HepG2 (cell line): ENCODE results near the gene LRRC32. TPM values are rescaled to one million over a fixed set of nuclear protein-coding genes. Genes with fewer than 3 reads are reported as not detected.

Source experiments
- ATAC-seq: fragments of 200-7000 bp; cut with Tn5 transposase; 3 replicates; pipeline ENCODE4 v1.9.1; 2020; ENCODE audit warnings: mild to moderate bottlenecking, moderate library complexity
- BruUV-seq: library from RNA; stranded (reverse); fragments of 400-500 nt; replicated peaks from 2 replicates; lab custom pipeline; 2021; lab: Mats Ljungman, UMichigan
- CTCF ChIA-PET: fragments of 300-600 bp; formaldehyde crosslinking; extraction: SDS; loops from one replicate; lab custom pipeline; 2021; ENCODE audit warnings: low total read pairs, inconsistent platforms, low intra/inter-chr PET ratio; lab: Yijun Ruan, JAX
- POLR2A ChIA-PET: fragments of 350-600 bp; sonication (Branson Sonifier 250); formaldehyde crosslinking; loops from one replicate; lab custom pipeline; 2020; ENCODE audit warnings: antibody characterized with exemption, inconsistent platforms; lab: Yijun Ruan, JAX
- DNase-seq: peaks from one replicate; pipeline ENCODE4 v3.0.0-alpha.2; 2015; ENCODE audit warnings: low spot score
- FAIRE-seq: peaks from 3 replicates; lab custom pipeline; 2011; peaks lifted over from hg19 to GRCh38; lab: Jason Lieb, UNC
- H2AFZ ChIP-seq: one replicate; pipeline ENCODE4 v1.6.1; 2011; ENCODE audit warnings: low read length, inconsistent platforms
- H3K27ac ChIP-seq: fragments of 300-600 bp; 3 replicates; pipeline ENCODE4 v1.8.0; 2011; ENCODE audit warnings: mixed run types, mild to moderate bottlenecking, mixed read lengths, low read length, inconsistent platforms; ENCODE audit not compliant: insufficient read depth; ENCODE audit errors: extremely low read length
- H3K27me3 ChIP-seq, 2 experiments: fragments of 200-600 bp in 1 of 2; 2 replicates in 1 of 2; 3 replicates in 1 of 2; pipeline versions ENCODE4 v1.6.0 to v1.8.0; 2011; ENCODE audit warnings: low read length in 2 of 2, mild to moderate bottlenecking in 2 of 2, moderate library complexity in 2 of 2, inconsistent platforms in 1 of 2; ENCODE audit not compliant: insufficient read depth in 2 of 2, control insufficient read depth in 1 of 2
- H3K36me3 ChIP-seq, 2 experiments: fragments of 200-600 bp in 1 of 2; replicated peaks in 1 of 2; 2 replicates in 1 of 2; 3 replicates in 1 of 2; pipeline versions ENCODE4 v1.5.1 to v1.8.0; 2011; ENCODE audit warnings: low read length in 2 of 2, inconsistent platforms in 1 of 2; ENCODE audit not compliant: insufficient read depth in 2 of 2, control insufficient read depth in 1 of 2
- H3K4me1 ChIP-seq: 2 replicates; pipeline ENCODE4 v1.5.1; 2012; ENCODE audit warnings: low read length, inconsistent platforms; ENCODE audit not compliant: insufficient read depth
- H3K4me2 ChIP-seq: 2 replicates; pipeline ENCODE4 v1.6.0; 2011; ENCODE audit warnings: low read depth, low read length, inconsistent platforms
- H3K4me3 ChIP-seq, 3 experiments: fragments of 200-600 bp in 1 of 3; sonication (generic), shearing (Covaris generic) in 1 of 3; replicated peaks in 1 of 3; 2 replicates each; pipeline ENCODE4 v1.5.1; 2011 to 2016; ENCODE audit warnings: low read length in 3 of 3, inconsistent platforms in 2 of 3, low read depth in 2 of 3, mild to moderate bottlenecking in 2 of 3, control low read depth in 1 of 3, mixed read lengths in 1 of 3; ENCODE audit not compliant: insufficient read depth in 1 of 3
- H3K79me2 ChIP-seq: one replicate; pipeline ENCODE4 v1.6.1; 2011; ENCODE audit warnings: low read length, inconsistent platforms; ENCODE audit not compliant: insufficient read depth
- H3K9ac ChIP-seq: 2 replicates; pipeline ENCODE4 v1.6.0; 2011; ENCODE audit warnings: mild to moderate bottlenecking, low read depth, low read length, inconsistent platforms; ENCODE audit not compliant: insufficient read depth
- H3K9me3 ChIP-seq: 2 replicates; pipeline ENCODE4 v1.5.1; 2012; ENCODE audit warnings: mild to moderate bottlenecking, low read length
- H4K20me1 ChIP-seq: 2 replicates; pipeline ENCODE4 v1.6.0; 2011; ENCODE audit warnings: inconsistent platforms, mild to moderate bottlenecking, low read length, moderate library complexity; ENCODE audit not compliant: insufficient read depth
- AHDC1 ChIP-seq: sonication (generic); formaldehyde crosslinking; IDR thresholded peaks from 2 replicates; pipeline ENCODE4 v1.5.1; 2020; ENCODE audit warnings: mild to moderate bottlenecking, missing genetic modification reagents, borderline replicate concordance
- DMTF1 ChIP-seq: sonication (generic); formaldehyde crosslinking; IDR thresholded peaks from 2 replicates; pipeline ENCODE4 v1.4.0; 2020; ENCODE audit warnings: mild to moderate bottlenecking, missing genetic modification reagents
- HNF4A ChIP-seq: sonication (generic); formaldehyde crosslinking; IDR thresholded peaks from 2 replicates; pipeline ENCODE4 v1.4.0; 2020; ENCODE audit warnings: missing genetic modification reagents
- TRIM22 ChIP-seq: fragments of 450-650 bp; IDR thresholded peaks from 2 replicates; pipeline ENCODE4 v1.6.1; 2017
- ZHX1 ChIP-seq: sonication (generic); formaldehyde crosslinking; IDR thresholded peaks from 2 replicates; pipeline ENCODE4 v1.8.1; 2022; ENCODE audit warnings: low read depth, mild to moderate bottlenecking, missing genetic modification reagents
- ZNF629 ChIP-seq: sonication (generic); formaldehyde crosslinking; conservative IDR thresholded peaks from 2 replicates; pipeline ENCODE4 v1.5.0; 2020; ENCODE audit warnings: missing genetic modification reagents
- WGBS: methylation state at CpG from one replicate; pipeline ENCODE4 v1.1.6; 2017; ENCODE audit warnings: low lambda C conversion rate; 5-methylcytosine and 5-hydroxymethylcytosine counted together
- in situ Hi-C: cut with HindIII; loops from 2 replicates; pipeline ENCODE4 v1.10.0; 2017; ENCODE audit warnings: low pct_unique_long_range_greater_than_20kb; ENCODE audit not compliant: extremely low pct_ligation_motif_present
- intact Hi-C: fragments of 100-400 bp; cut with micrococcal nuclease; formaldehyde crosslinking; loops from one replicate; pipeline ENCODE4 v1.10.0; 2022; ENCODE audit not compliant: unreplicated experiment
- polyA plus RNA-seq, 8 experiments: library from polyadenylated mRNA; depleted of rRNA in 3 of 8; stranded (reverse) in 7 of 8; unstranded in 1 of 8; fragments of >200 nt; fragmentation: Illumina TruSeq in 4 of 8; extraction: Trizol in 4 of 8; gene quantifications; 2 replicates each; pipeline versions ENCODE4 v1.2.1 to v1.2.3, GENCODE V29; 2011 to 2016; ENCODE audit warnings: low read depth in 4 of 8, missing spikeins in 1 of 8, mixed read lengths in 1 of 8; ENCODE audit not compliant: insufficient read depth in 1 of 8
- total RNA-seq, 5 experiments: library from RNA; depleted of rRNA; stranded (reverse); fragments of >200 nt; fragmentation: Illumina TruSeq; extraction: Trizol; gene quantifications; 2 replicates each; pipeline ENCODE4 v1.2.3, GENCODE V29; 2016; ENCODE audit warnings: low read depth in 1 of 5

The LRRC32 gene
- total and polyA plus RNA-seq, 2 of the 13 experiments (the other 11 are each of a cell fraction or from before 2014, with no cell fraction given): 0.07 TPM; not detected in 1

GRCh38 chr11:76663486-76663810 lies 7.1 kb downstream of the LRRC32 start (continued):
- TF ChIP-seq ZHX1 (CRISPR knock-in tag): no peak

- no peak overlapping the region for H2AFZ ChIP-seq
- no peak for ATAC-seq
- no peaks in the 10 kb centered on the region for H4K20me1 ChIP-seq
- no peaks in the 10 kb centered on the region for H3K4me1 ChIP-seq
- in situ Hi-C loops (no loop called here), intact Hi-C loops (no loop called here)
- 45% methylated on average over 13 of the region's 13 CpGs for WGBS
- H3K9me3 ChIP-seq: no peaks in the 10 kb centered on the region
- peaks cover 2 to 73% of the 10 kb centered on the region in 2 experiments for H3K27me3 ChIP-seq
- BruUV-seq: no TSS peak
- no peak for DNase-seq
- CTCF ChIA-PET: no interaction called here
- no peak overlapping the region for H3K4me3 ChIP-seq
- H3K36me3 ChIP-seq: no peaks in the 10 kb centered on the region
- POLR2A ChIA-PET: no interaction called here
- no peak for TF ChIP-seq AHDC1 (CRISPR knock-in tag)
- TF ChIP-seq HNF4A: no peak
- no peak for TF ChIP-seq TRIM22
- TF ChIP-seq DMTF1 (CRISPR knock-in tag): no peak
- TF ChIP-seq ZNF629 (CRISPR knock-in tag): peak; percentile 80
- FAIRE-seq: no peak
- H3K79me2 ChIP-seq: no peaks in the 10 kb centered on the region
- no peak overlapping the region for H3K9ac ChIP-seq
- no peak overlapping the region for H3K4me2 ChIP-seq
- H3K27ac ChIP-seq: no peak overlapping the region
These were observed 7.7 kb downstream of the LRRC32 start for GRCh38 chr11:76662656-76663485.
